CD1c-positive myeloid dendritic cell (primary cell): ENCODE results near the gene ZC3H7B.

ENCODE experiments used
- DNase-seq: peaks from one replicate; pipeline ENCODE4 v3.0.0-alpha.2; 2016; ENCODE audit errors: extremely low spot score

The ZC3H7B gene

GRCh38 chr22:41354979-41355378 is 53.7 kb downstream of the ZC3H7B start:
- DNase-seq, result no peak

- DNase-seq, result no peak
Measured at GRCh38 chr22:41355895-41356294, 54.6 kb downstream of the ZC3H7B start.

- no peak for DNase-seq
Measured at GRCh38 chr22:41356430-41357028, 55.2 kb downstream of the ZC3H7B start.

- DNase-seq, result no peak
Measured at GRCh38 chr22:41357191-41357590, 55.9 kb downstream of the ZC3H7B start.

GRCh38 chr22:41358927-41359326 is 57.6 kb downstream of the ZC3H7B start:
- DNase-seq, result no peak

- DNase-seq, result no peak
Measured at GRCh38 chr22:41359376-41359775, 58.1 kb downstream of the ZC3H7B start.

GRCh38 chr22:41360126-41360525 is 58.8 kb downstream of the ZC3H7B start:
- DNase-seq, result no peak

GRCh38 chr22:41361716-41362310 is 60.5 kb downstream of the ZC3H7B start:
- DNase-seq, result no peak

GRCh38 chr22:41362615-41363014 is 61.3 kb downstream of the ZC3H7B start:
- no peak for DNase-seq

GRCh38 chr22:41364233-41364632 is 62.9 kb downstream of the ZC3H7B start:
- no peak for DNase-seq

GRCh38 chr22:41364955-41365354 is 63.6 kb downstream of the ZC3H7B start:
- DNase-seq, result no peak

- DNase-seq, result no peak
Measured at GRCh38 chr22:41365425-41365824, 64.1 kb downstream of the ZC3H7B start.

- DNase-seq, result no peak
Measured at GRCh38 chr22:41366323-41367029, 65.2 kb downstream of the ZC3H7B start.

- DNase-seq, result peak; percentile 94
Measured at GRCh38 chr22:41367039-41367679, 65.8 kb downstream of the ZC3H7B start.

GRCh38 chr22:41367680-41368542 is 66.6 kb downstream of the ZC3H7B start:
- DNase-seq, result no peak

GRCh38 chr22:41368543-41369423 is 67.5 kb downstream of the ZC3H7B start:
- no peak for DNase-seq

- DNase-seq, result no peak
Measured at GRCh38 chr22:41369424-41369745, 68.1 kb downstream of the ZC3H7B start.

GRCh38 chr22:41369837-41370236 is 68.5 kb downstream of the ZC3H7B start:
- DNase-seq, result no peak

- DNase-seq, result no peak
Measured at GRCh38 chr22:41377846-41378245, 76.5 kb downstream of the ZC3H7B start.

GRCh38 chr22:41380993-41381328 is 79.6 kb downstream of the ZC3H7B start:
- DNase-seq, result peak; percentile 68
